HepG2 (cell line): ENCODE measurements around the gene SCGB3A2. TPM values are rescaled to one million over a fixed set of nuclear protein-coding genes. Genes with fewer than 3 reads are reported as not detected.

Source experiments
- ATAC-seq: fragments of 200-7000 bp; cut with Tn5 transposase; 3 replicates; pipeline ENCODE4 v1.9.1; 2020; ENCODE audit warnings: mild to moderate bottlenecking, moderate library complexity
- BruUV-seq: library from RNA; stranded (reverse); fragments of 400-500 nt; replicated peaks from 2 replicates; lab custom pipeline; 2021; lab: Mats Ljungman, UMichigan
- CTCF ChIA-PET: fragments of 300-600 bp; formaldehyde crosslinking; extraction: SDS; loops from one replicate; lab custom pipeline; 2021; ENCODE audit warnings: low total read pairs, inconsistent platforms, low intra/inter-chr PET ratio; lab: Yijun Ruan, JAX
- POLR2A ChIA-PET: fragments of 350-600 bp; sonication (Branson Sonifier 250); formaldehyde crosslinking; loops from one replicate; lab custom pipeline; 2020; ENCODE audit warnings: antibody characterized with exemption, inconsistent platforms; lab: Yijun Ruan, JAX
- DNase-seq: peaks from one replicate; pipeline ENCODE4 v3.0.0-alpha.2; 2015; ENCODE audit warnings: low spot score
- FAIRE-seq: peaks from 3 replicates; lab custom pipeline; 2011; peaks lifted over from hg19 to GRCh38; lab: Jason Lieb, UNC
- H2AFZ ChIP-seq: one replicate; pipeline ENCODE4 v1.6.1; 2011; ENCODE audit warnings: low read length, inconsistent platforms
- H3K27ac ChIP-seq: fragments of 300-600 bp; 3 replicates; pipeline ENCODE4 v1.8.0; 2011; ENCODE audit warnings: mixed run types, mild to moderate bottlenecking, mixed read lengths, low read length, inconsistent platforms; ENCODE audit not compliant: insufficient read depth; ENCODE audit errors: extremely low read length
- H3K27me3 ChIP-seq, 2 experiments: fragments of 200-600 bp in 1 of 2; 2 replicates in 1 of 2; 3 replicates in 1 of 2; pipeline versions ENCODE4 v1.6.0 to v1.8.0; 2011; ENCODE audit warnings: low read length in 2 of 2, mild to moderate bottlenecking in 2 of 2, moderate library complexity in 2 of 2, inconsistent platforms in 1 of 2; ENCODE audit not compliant: insufficient read depth in 2 of 2, control insufficient read depth in 1 of 2
- H3K36me3 ChIP-seq, 2 experiments: fragments of 200-600 bp in 1 of 2; replicated peaks in 1 of 2; 2 replicates in 1 of 2; 3 replicates in 1 of 2; pipeline versions ENCODE4 v1.5.1 to v1.8.0; 2011; ENCODE audit warnings: low read length in 2 of 2, inconsistent platforms in 1 of 2; ENCODE audit not compliant: insufficient read depth in 2 of 2, control insufficient read depth in 1 of 2
- H3K4me1 ChIP-seq: 2 replicates; pipeline ENCODE4 v1.5.1; 2012; ENCODE audit warnings: low read length, inconsistent platforms; ENCODE audit not compliant: insufficient read depth
- H3K4me2 ChIP-seq: 2 replicates; pipeline ENCODE4 v1.6.0; 2011; ENCODE audit warnings: low read depth, low read length, inconsistent platforms
- H3K4me3 ChIP-seq, 3 experiments: fragments of 200-600 bp in 1 of 3; sonication (generic), shearing (Covaris generic) in 1 of 3; replicated peaks in 1 of 3; 2 replicates each; pipeline ENCODE4 v1.5.1; 2011 to 2016; ENCODE audit warnings: low read length in 3 of 3, inconsistent platforms in 2 of 3, low read depth in 2 of 3, mild to moderate bottlenecking in 2 of 3, control low read depth in 1 of 3, mixed read lengths in 1 of 3; ENCODE audit not compliant: insufficient read depth in 1 of 3
- H3K79me2 ChIP-seq: one replicate; pipeline ENCODE4 v1.6.1; 2011; ENCODE audit warnings: low read length, inconsistent platforms; ENCODE audit not compliant: insufficient read depth
- H3K9ac ChIP-seq: 2 replicates; pipeline ENCODE4 v1.6.0; 2011; ENCODE audit warnings: mild to moderate bottlenecking, low read depth, low read length, inconsistent platforms; ENCODE audit not compliant: insufficient read depth
- H3K9me3 ChIP-seq: 2 replicates; pipeline ENCODE4 v1.5.1; 2012; ENCODE audit warnings: mild to moderate bottlenecking, low read length
- H4K20me1 ChIP-seq: 2 replicates; pipeline ENCODE4 v1.6.0; 2011; ENCODE audit warnings: inconsistent platforms, mild to moderate bottlenecking, low read length, moderate library complexity; ENCODE audit not compliant: insufficient read depth
- CTCF ChIP-seq: sonication (generic); formaldehyde crosslinking; IDR thresholded peaks from 2 replicates; pipeline ENCODE4 v1.5.0; 2020; ENCODE audit warnings: mild to moderate bottlenecking, missing genetic modification reagents, moderate library complexity
- MAZ ChIP-seq, 2 experiments: sonication (generic) in 1 of 2; formaldehyde crosslinking in 1 of 2; IDR thresholded peaks; 2 replicates each; pipeline versions ENCODE4 v1.5.0 to v1.6.1; 2012 to 2020; ENCODE audit warnings: low read depth in 2 of 2, mild to moderate bottlenecking in 2 of 2, borderline replicate concordance in 1 of 2, improper control_type of control experiment in 1 of 2, low read length in 1 of 2, missing genetic modification reagents in 1 of 2, moderate library complexity in 1 of 2
- REST ChIP-seq, 2 experiments: IDR thresholded peaks; 2 replicates each; pipeline ENCODE4 v1.6.1; 2011 to 2012; ENCODE audit warnings: low read length in 2 of 2, borderline replicate concordance in 1 of 2, low read depth in 1 of 2, mild to moderate bottlenecking in 1 of 2, moderate library complexity in 1 of 2
- ZFY ChIP-seq: sonication (generic); formaldehyde crosslinking; IDR thresholded peaks from 2 replicates; pipeline ENCODE4 v1.4.0; 2020; ENCODE audit warnings: missing genetic modification reagents
- ZMAT5 ChIP-seq: sonication (generic); formaldehyde crosslinking; IDR thresholded peaks from 2 replicates; pipeline ENCODE4 v1.5.0; 2020; ENCODE audit warnings: mild to moderate bottlenecking, low read depth, missing genetic modification reagents, borderline replicate concordance
- ZNF124 ChIP-seq: sonication (generic); formaldehyde crosslinking; IDR thresholded peaks from 2 replicates; pipeline ENCODE4 v1.4.0; 2020; ENCODE audit warnings: missing genetic modification reagents
- ZNF207 ChIP-seq: fragments of 450-650 bp; IDR thresholded peaks from 2 replicates; pipeline ENCODE4 v1.6.1; 2016; ENCODE audit warnings: antibody characterized with exemption, borderline replicate concordance
- ZNF224 ChIP-seq: sonication (generic); formaldehyde crosslinking; IDR thresholded peaks from 2 replicates; pipeline ENCODE4 v1.5.0; 2020; ENCODE audit warnings: mild to moderate bottlenecking, missing genetic modification reagents
- ZNF672 ChIP-seq: sonication (generic); formaldehyde crosslinking; IDR thresholded peaks from 2 replicates; pipeline ENCODE4 v1.8.1; 2022; ENCODE audit warnings: missing genetic modification reagents
- ZSCAN21 ChIP-seq: sonication (generic); formaldehyde crosslinking; IDR thresholded peaks from 2 replicates; pipeline ENCODE4 v1.8.0; 2022; ENCODE audit warnings: mild to moderate bottlenecking, missing genetic modification reagents, moderate library complexity, borderline replicate concordance
- WGBS: methylation state at CpG from one replicate; pipeline ENCODE4 v1.1.6; 2017; ENCODE audit warnings: low lambda C conversion rate; 5-methylcytosine and 5-hydroxymethylcytosine counted together
- in situ Hi-C: cut with HindIII; loops from 2 replicates; pipeline ENCODE4 v1.10.0; 2017; ENCODE audit warnings: low pct_unique_long_range_greater_than_20kb; ENCODE audit not compliant: extremely low pct_ligation_motif_present
- intact Hi-C: fragments of 100-400 bp; cut with micrococcal nuclease; formaldehyde crosslinking; loops from one replicate; pipeline ENCODE4 v1.10.0; 2022; ENCODE audit not compliant: unreplicated experiment
- polyA plus RNA-seq, 8 experiments: library from polyadenylated mRNA; depleted of rRNA in 3 of 8; stranded (reverse) in 7 of 8; unstranded in 1 of 8; fragments of >200 nt; fragmentation: Illumina TruSeq in 4 of 8; extraction: Trizol in 4 of 8; gene quantifications; 2 replicates each; pipeline versions ENCODE4 v1.2.1 to v1.2.3, GENCODE V29; 2011 to 2016; ENCODE audit warnings: low read depth in 4 of 8, missing spikeins in 1 of 8, mixed read lengths in 1 of 8; ENCODE audit not compliant: insufficient read depth in 1 of 8
- total RNA-seq, 5 experiments: library from RNA; depleted of rRNA; stranded (reverse); fragments of >200 nt; fragmentation: Illumina TruSeq; extraction: Trizol; gene quantifications; 2 replicates each; pipeline ENCODE4 v1.2.3, GENCODE V29; 2016; ENCODE audit warnings: low read depth in 1 of 5

SCGB3A2 gene
- total and polyA plus RNA-seq, 2 of the 13 experiments (the other 11 are each of a cell fraction or from before 2014, with no cell fraction given): not detected

GRCh38 chr5:147849226-147849625 lies 29.3 kb upstream of the SCGB3A2 start:
- TF ChIP-seq ZFY (CRISPR knock-in tag): no peak
- TF ChIP-seq ZNF224 (CRISPR knock-in tag): no peak
- BruUV-seq: no TSS peak
- Histone ChIP-seq H3K36me3 (no peaks in the 10 kb centered on the region), H3K4me1 (no peaks in the 10 kb centered on the region), H2AFZ (no peak overlapping the region), H3K9me3 (no peaks in the 10 kb centered on the region), H3K79me2 (no peaks in the 10 kb centered on the region), H4K20me1 (no peaks in the 10 kb centered on the region), H3K4me3 (no peak overlapping the region), H3K9ac (no peak overlapping the region), H3K27ac (no peak overlapping the region), H3K4me2 (no peak overlapping the region), H3K27me3 (no peaks in the 10 kb centered on the region)
- intact Hi-C loops: no loop called here
- CTCF ChIA-PET: no interaction called here
- no peak for DNase-seq
- POLR2A ChIA-PET: no interaction called here
- WGBS: 21% methylated on average over 2 of the region's 2 CpGs
- in situ Hi-C loops: no loop called here
- no peak for FAIRE-seq
- no peak for ATAC-seq

- intact Hi-C loops (loop anchor here (10.0 kb wide), 1 partner anchor 273 kb away; no protein-coding TSS in a partner anchor), in situ Hi-C loops (no loop called here)
- no peaks in the 10 kb centered on the region for H4K20me1 ChIP-seq
- H3K4me1 ChIP-seq: no peaks in the 10 kb centered on the region
- no peaks in the 10 kb centered on the region for H3K36me3 ChIP-seq
- no peaks in the 10 kb centered on the region for H3K9me3 ChIP-seq
- ChIA-PET CTCF (no interaction called here), POLR2A (interaction anchor here (1.7 kb wide), 1 partner anchor 13 kb away, joined by 4 read pairs; no protein-coding TSS in a partner anchor)
- ATAC-seq (no peak), DNase-seq (no peak), FAIRE-seq (no peak)
- H3K27ac ChIP-seq: no peak overlapping the region
- WGBS: 64% methylated on average over 3 of the region's 3 CpGs
- no peaks in the 10 kb centered on the region for H3K79me2 ChIP-seq
- no peak for TF ChIP-seq ZNF124 (CRISPR knock-in tag)
- TF ChIP-seq CTCF: no peak
- TF ChIP-seq MAZ (IDR thresholded peaks at IDR 0.05; ENCODE audit: borderline replicate concordance, low read depth, low read length): no peak
- TF ChIP-seq MAZ (CRISPR knock-in tag; IDR thresholded peaks at IDR 0.05; ENCODE audit: low read depth): no peak
- no peak for TF ChIP-seq REST (IDR thresholded peaks at IDR 0.05; ENCODE audit: borderline replicate concordance in 1 of 2, low read depth in 1 of 2, low read length in 2 of 2)
- no peak for TF ChIP-seq ZNF207
- no peak for TF ChIP-seq ZSCAN21 (CRISPR knock-in tag)
- TF ChIP-seq ZMAT5 (CRISPR knock-in tag): no peak
- TF ChIP-seq ZNF672: no peak
- BruUV-seq: no TSS peak
- no peaks in the 10 kb centered on the region for H3K27me3 ChIP-seq
- H3K4me3 ChIP-seq: no peak overlapping the region
- no peak overlapping the region for H2AFZ ChIP-seq
- no peak overlapping the region for H3K4me2 ChIP-seq
- H3K9ac ChIP-seq: no peak overlapping the region
Measured at GRCh38 chr5:147851578-147851977, 26.9 kb upstream of the SCGB3A2 start.
